HepG2 (cell line): ENCODE measurements around the gene DPYD. TPM values are rescaled to one million over a fixed set of nuclear protein-coding genes. Genes with fewer than 3 reads are reported as not detected.

Experiments
- PAX8 ChIP-seq: sonication (generic); formaldehyde crosslinking; IDR thresholded peaks from 2 replicates; pipeline ENCODE4 v1.8.0; 2022; ENCODE audit warnings: mild to moderate bottlenecking, missing genetic modification reagents, borderline replicate concordance
- ZNF280D ChIP-seq: sonication (generic); formaldehyde crosslinking; IDR thresholded peaks from 2 replicates; pipeline ENCODE4 v1.5.1; 2020; ENCODE audit warnings: mild to moderate bottlenecking, missing genetic modification reagents
- ZSCAN12 ChIP-seq: sonication (generic); formaldehyde crosslinking; IDR thresholded peaks from 2 replicates; pipeline ENCODE4 v1.9.0; 2021; ENCODE audit warnings: mild to moderate bottlenecking, missing genetic modification reagents
- ZSCAN31 ChIP-seq: sonication (generic); formaldehyde crosslinking; IDR thresholded peaks from 2 replicates; pipeline ENCODE4 v1.5.0; 2020; ENCODE audit warnings: low read depth, mild to moderate bottlenecking, missing genetic modification reagents
- polyA plus RNA-seq, 8 experiments: library from polyadenylated mRNA; depleted of rRNA in 3 of 8; stranded (reverse) in 7 of 8; unstranded in 1 of 8; fragments of >200 nt; fragmentation: Illumina TruSeq in 4 of 8; extraction: Trizol in 4 of 8; gene quantifications; 2 replicates each; pipeline versions ENCODE4 v1.2.1 to v1.2.3, GENCODE V29; 2011 to 2016; ENCODE audit warnings: low read depth in 4 of 8, missing spikeins in 1 of 8, mixed read lengths in 1 of 8; ENCODE audit not compliant: insufficient read depth in 1 of 8
- total RNA-seq, 5 experiments: library from RNA; depleted of rRNA; stranded (reverse); fragments of >200 nt; fragmentation: Illumina TruSeq; extraction: Trizol; gene quantifications; 2 replicates each; pipeline ENCODE4 v1.2.3, GENCODE V29; 2016; ENCODE audit warnings: low read depth in 1 of 5
- TF ChIP-seq, protein P1 (sequence below): sonication (generic); formaldehyde crosslinking; IDR thresholded peaks from 2 replicates; pipeline ENCODE4 v1.5.0; 2020; ENCODE audit warnings: mild to moderate bottlenecking, missing genetic modification reagents
- TF ChIP-seq, protein P2 (sequence below): sonication (generic); formaldehyde crosslinking; IDR thresholded peaks from 2 replicates; pipeline ENCODE4 v1.5.0; 2020; ENCODE audit warnings: mild to moderate bottlenecking, missing genetic modification reagents, moderate library complexity

The DPYD gene
- total and polyA plus RNA-seq, 2 of the 13 experiments (the other 11 are each of a cell fraction or from before 2014, with no cell fraction given): 1.3 to 3.4 TPM

DNA sequence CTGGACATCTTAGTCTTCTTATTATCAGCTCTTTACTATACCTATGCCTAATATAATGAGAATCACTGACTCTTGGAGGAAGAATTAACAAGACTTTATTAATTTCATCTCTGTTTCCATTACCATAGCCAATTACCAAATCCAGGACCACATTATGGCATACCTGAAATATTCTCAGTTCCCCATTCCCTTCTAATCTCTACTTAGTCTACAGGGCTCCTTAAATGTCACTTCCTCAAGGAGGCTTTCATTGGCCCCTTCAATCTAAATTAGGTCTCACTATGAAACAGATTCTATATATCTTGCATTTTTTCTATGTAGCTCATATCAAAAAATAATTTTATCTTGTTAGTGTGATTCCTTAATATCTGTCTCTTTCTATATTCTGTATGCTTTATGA is 828.0 kb downstream of the DPYD start (continued):
- TF ChIP-seq, protein P1, sequence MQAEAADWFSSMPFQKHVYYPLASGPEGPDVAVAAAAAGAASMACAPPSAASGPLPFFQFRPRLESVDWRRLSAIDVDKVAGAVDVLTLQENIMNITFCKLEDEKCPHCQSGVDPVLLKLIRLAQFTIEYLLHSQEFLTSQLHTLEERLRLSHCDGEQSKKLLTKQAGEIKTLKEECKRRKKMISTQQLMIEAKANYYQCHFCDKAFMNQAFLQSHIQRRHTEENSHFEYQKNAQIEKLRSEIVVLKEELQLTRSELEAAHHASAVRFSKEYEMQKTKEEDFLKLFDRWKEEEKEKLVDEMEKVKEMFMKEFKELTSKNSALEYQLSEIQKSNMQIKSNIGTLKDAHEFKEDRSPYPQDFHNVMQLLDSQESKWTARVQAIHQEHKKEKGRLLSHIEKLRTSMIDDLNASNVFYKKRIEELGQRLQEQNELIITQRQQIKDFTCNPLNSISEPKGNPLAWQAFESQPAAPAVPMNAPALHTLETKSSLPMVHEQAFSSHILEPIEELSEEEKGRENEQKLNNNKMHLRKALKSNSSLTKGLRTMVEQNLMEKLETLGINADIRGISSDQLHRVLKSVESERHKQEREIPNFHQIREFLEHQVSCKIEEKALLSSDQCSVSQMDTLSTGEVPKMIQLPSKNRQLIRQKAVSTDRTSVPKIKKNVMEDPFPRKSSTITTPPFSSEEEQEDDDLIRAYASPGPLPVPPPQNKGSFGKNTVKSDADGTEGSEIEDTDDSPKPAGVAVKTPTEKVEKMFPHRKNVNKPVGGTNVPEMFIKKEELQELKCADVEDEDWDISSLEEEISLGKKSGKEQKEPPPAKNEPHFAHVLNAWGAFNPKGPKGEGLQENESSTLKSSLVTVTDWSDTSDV (CRISPR knock-in tag): no peak
- TF ChIP-seq, protein P2, sequence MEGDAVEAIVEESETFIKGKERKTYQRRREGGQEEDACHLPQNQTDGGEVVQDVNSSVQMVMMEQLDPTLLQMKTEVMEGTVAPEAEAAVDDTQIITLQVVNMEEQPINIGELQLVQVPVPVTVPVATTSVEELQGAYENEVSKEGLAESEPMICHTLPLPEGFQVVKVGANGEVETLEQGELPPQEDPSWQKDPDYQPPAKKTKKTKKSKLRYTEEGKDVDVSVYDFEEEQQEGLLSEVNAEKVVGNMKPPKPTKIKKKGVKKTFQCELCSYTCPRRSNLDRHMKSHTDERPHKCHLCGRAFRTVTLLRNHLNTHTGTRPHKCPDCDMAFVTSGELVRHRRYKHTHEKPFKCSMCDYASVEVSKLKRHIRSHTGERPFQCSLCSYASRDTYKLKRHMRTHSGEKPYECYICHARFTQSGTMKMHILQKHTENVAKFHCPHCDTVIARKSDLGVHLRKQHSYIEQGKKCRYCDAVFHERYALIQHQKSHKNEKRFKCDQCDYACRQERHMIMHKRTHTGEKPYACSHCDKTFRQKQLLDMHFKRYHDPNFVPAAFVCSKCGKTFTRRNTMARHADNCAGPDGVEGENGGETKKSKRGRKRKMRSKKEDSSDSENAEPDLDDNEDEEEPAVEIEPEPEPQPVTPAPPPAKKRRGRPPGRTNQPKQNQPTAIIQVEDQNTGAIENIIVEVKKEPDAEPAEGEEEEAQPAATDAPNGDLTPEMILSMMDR (CRISPR knock-in tag): no peak
- no peak for TF ChIP-seq ZNF280D (CRISPR knock-in tag)
- TF ChIP-seq ZSCAN31 (CRISPR knock-in tag): no peak
- no peak for TF ChIP-seq ZSCAN12 (CRISPR knock-in tag)
- no peak for TF ChIP-seq PAX8
